Stimulated activated CD8-positive, alpha-beta memory T cell treated with anti-CD3 and anti-CD28 coated beads, Interleukin-4, amount 100 ng/mL, for 4 hours (primary cell): ENCODE measurements around the gene SNX5.

Source experiments
- DNase-seq, 2 donors: peaks; one replicate each; pipeline ENCODE4 v3.0.0-alpha.2; 2020; ENCODE audit warnings: low read depth in 2 of 2, low spot score in 1 of 2

SNX5 gene

DNA sequence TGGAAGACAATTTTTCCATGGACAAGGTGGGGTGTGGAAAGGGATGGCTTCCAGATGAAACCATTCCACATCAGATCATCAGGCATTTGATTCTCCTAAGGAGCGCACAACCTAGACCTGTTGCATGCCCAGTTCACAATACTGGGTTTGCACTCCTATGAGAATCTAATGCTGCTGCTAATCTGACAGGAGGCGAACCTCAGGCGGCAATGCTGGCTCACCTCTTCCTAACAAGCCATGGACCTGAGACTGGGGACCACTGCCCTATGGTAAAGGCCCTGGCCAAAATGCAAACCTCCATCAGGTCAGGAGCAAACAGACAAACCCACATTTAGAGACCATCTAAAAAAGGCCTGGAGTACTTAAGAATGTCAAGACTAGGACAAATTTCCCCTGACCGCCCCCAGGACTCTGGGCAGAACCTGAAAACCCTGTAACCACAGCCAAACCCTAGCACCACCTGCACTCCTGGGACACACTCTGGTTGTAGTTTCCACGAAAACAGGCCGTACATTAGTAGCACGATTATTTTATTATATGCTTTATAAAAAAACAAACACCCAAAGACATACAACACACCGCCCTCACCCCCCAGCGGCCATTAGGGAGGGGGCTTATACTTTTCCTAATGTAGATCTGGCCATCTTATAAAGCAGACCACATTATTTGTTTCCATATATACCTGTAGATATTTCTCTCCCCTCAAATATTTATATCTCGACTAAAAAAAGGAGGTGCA, 27.3 kb downstream of the SNX5 start:
- no peak for DNase-seq

- no peak for DNase-seq
Measured at GRCh38 chr20:17940224-17940971, 28.2 kb downstream of the SNX5 start.

- no peak for DNase-seq
Measured at GRCh38 chr20:17939622-17940223, 28.9 kb downstream of the SNX5 start.

GRCh38 chr20:17938871-17939619, 29.5 kb downstream of the SNX5 start:
- DNase-seq = peak; percentile 23 to 28

GRCh38 chr20:17936761-17937732, 31.5 kb downstream of the SNX5 start:
- no peak for DNase-seq

DNA sequence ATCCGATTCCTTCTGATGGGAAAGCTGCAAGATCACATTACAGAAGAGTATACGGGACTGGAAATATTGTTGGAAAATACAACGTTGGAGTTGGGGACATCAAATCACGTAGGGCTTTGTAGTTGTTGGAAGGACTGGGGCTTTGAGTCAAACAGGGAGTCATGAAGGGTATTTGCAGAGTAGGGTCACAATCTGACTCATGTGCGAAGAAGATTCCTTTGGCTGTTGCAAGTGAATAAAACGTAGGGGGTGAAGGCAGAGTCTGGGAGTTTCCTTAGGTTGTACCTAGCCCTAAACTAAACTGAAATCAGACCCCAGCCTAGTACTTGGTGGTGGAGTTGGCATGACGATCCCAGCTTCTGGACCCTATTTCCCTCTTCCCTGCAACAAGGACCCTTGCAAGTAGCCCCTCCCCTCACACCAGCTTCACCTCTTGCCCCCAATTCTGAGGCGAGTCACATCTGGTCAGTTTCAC, 32.3 kb downstream of the SNX5 start:
- DNase-seq = no peak

- DNase-seq = no peak
Measured at GRCh38 chr20:17935761-17936160, 32.8 kb downstream of the SNX5 start.

DNA sequence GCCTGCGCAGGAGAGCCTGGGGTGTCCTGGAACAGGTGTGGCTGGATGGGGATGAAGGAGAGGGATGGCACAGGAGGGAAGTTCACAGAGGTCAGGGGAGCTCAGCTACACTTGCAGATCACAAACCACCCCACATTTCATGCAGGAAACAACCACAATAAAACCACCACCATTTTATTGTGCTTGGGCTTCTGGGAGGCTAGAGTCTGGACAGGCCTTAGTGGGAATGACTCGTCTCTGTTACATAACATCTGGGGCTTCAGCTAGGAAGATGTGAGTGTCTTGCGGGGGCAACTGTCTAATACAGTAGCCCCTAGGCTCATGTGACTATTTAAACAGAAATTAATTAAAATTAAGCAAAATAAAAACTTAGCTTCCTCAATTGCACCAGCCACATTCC, 33.4 kb downstream of the SNX5 start:
- DNase-seq = no peak

GRCh38 chr20:17934141-17934862, 34.3 kb downstream of the SNX5 start:
- DNase-seq = no peak

- DNase-seq = no peak
Measured at GRCh38 chr20:17933711-17934110, 34.9 kb downstream of the SNX5 start.

GRCh38 chr20:17933121-17933520, 35.5 kb downstream of the SNX5 start:
- no peak for DNase-seq

DNA sequence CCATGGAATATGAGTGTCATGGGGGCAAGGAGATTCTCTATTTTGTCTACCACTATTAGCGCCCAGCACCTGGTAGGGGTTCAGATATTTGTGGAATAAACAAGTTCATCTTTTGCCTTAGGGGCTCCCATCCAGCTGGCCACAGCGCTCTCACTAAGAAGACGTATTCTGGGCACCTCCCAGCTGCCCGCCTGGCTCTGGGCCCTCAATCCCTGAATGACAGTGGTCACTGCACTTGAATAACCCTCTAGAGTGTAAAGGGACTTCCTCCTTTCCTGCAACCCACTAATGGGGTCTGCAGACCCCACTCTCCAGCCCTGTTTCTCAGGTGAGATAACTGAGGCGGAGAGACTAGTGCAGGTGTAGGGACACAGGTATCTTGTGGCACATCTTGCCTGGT, 36.2 kb downstream of the SNX5 start:
- DNase-seq = no peak

GRCh38 chr20:17931513-17931912, 37.1 kb downstream of the SNX5 start:
- DNase-seq = no peak

DNA sequence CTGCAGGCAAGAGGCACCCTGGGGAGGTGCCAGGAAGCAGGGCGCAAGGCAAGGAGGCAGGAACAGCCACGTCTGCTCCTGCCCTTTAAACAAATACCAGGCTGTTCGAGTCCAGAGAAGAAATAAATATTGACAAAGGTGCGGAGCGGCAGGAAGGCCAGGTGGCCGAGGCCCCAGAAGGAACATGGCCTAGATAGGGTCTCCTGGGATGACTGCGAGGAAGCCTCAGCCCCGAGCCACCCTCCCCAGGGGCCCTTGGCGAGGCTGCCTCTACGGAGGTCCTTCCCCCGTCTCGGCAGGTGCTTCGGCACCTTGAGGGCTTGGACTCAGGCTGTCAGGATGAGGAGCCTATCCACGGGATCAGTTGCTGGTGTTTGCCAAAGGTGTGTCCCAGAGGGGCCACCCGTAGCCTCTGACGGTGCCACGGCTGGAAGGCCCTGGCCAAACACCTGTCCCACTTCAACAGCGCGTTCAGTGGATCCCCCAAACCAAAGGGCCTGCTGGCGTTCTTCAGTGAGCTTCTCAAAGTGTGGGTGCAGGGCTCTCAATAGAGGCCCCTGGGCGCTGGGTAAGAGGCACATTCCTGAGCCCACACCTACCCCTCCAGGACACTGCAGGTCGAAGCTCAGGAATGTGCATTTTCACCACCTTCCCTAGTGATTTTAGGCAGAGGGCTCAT, 39.8 kb downstream of the SNX5 start:
- DNase-seq = no peak

GRCh38 chr20:17928211-17928611, 40.4 kb downstream of the SNX5 start:
- no peak for DNase-seq

- DNase-seq = no peak
Measured at GRCh38 chr20:17925940-17926300, 42.7 kb downstream of the SNX5 start.

DNA sequence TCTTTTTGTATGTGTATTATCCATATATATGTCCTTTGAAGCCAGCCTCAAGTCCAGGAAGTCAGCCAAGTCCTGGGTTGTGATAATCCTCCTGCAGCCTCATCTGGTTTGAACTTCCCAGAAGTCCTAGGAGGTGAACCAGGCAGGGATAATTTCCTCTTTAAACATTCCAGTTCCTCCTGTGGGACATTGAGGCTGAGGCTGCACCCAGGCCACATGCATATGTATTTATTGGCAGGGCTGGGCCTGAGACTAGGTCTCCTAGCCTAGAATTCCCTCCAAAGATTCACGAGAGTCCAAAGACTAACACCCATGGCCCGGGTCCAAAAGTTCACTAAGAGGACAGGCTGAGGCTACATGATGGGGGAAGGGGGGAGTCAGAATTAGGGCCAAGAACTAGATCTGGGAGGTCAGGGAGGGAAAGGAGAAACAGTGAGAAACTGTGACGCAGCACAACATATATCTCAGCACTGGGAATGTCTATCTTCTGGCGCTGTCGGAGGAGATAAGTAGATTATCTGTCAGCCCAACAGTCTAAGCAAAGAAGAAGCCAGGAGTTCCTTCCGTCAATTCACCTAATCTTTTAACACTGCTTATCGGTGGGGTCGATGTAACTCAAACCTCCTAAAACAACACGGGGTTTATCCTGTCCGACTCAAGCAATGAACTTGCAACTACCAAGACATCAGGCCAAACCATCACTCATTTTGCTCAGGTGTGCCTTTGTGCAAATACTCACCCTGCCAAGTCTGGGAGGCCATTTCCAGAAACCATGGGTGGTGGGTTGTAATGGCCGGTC, 43.3 kb downstream of the SNX5 start:
- no peak for DNase-seq

GRCh38 chr20:17921774-17922173, 46.8 kb downstream of the SNX5 start:
- DNase-seq = no peak
